Caco-2 (cell line): ENCODE measurements around the gene DNHD1. TPM values are rescaled to one million over a fixed set of nuclear protein-coding genes. Genes with fewer than 3 reads are reported as not detected.
A peak's percentile ranks its signal among the peaks of the same experiment; 100 is the strongest.

Experiments used
- BruUV-seq: library from RNA; stranded (reverse); fragments of 400-500 nt; replicated peaks from 2 replicates; lab custom pipeline; 2021; lab: Mats Ljungman, UMichigan
- CTCF ChIA-PET: fragments of 300-600 bp; sonication (Branson Sonifier 250); formaldehyde crosslinking; loops from one replicate; lab custom pipeline; 2022; ENCODE audit warnings: antibody characterized with exemption; lab: Charles Lee
- POLR2A ChIA-PET: fragments of 300-600 bp; sonication (Branson Sonifier 250); formaldehyde crosslinking; loops from one replicate; lab custom pipeline; 2022; ENCODE audit warnings: antibody characterized with exemption; lab: Charles Lee
- DNase-seq, 2 experiments: peaks; one replicate each; pipeline versions ENCODE4 v3.0.0 to v3.0.0-alpha.2; 2020 to 2022
- H3K27me3 ChIP-seq: replicated peaks from 2 replicates; pipeline ENCODE4 v1.6.0; 2011; ENCODE audit warnings: low read length; ENCODE audit not compliant: control insufficient read depth, insufficient read depth
- H3K36me3 ChIP-seq: 2 replicates; pipeline ENCODE4 v1.5.1; 2011; ENCODE audit warnings: low read length; ENCODE audit not compliant: control insufficient read depth, insufficient read depth
- H3K4me1 ChIP-seq: fragments of 250-450 bp; sonication (Bioruptor Pico); 2 replicates; pipeline ENCODE4 v1.5.1; 2020; ENCODE audit warnings: mild to moderate bottlenecking
- H3K4me3 ChIP-seq: 2 replicates; pipeline ENCODE4 v1.5.1; 2011; ENCODE audit warnings: low read depth, mild to moderate bottlenecking, control low read depth, low read length
- H3K9me3 ChIP-seq: fragments of 250-450 bp; sonication (Bioruptor Pico); 2 replicates; pipeline ENCODE4 v1.5.1; 2020; ENCODE audit warnings: mild to moderate bottlenecking, moderate library complexity
- H3K27ac Mint-ChIP-seq: one replicate; pipeline ENCODE4 v1.8.0; 2022; ENCODE audit warnings: mixed read lengths; ENCODE audit not compliant: unreplicated experiment
- H3K27me3 Mint-ChIP-seq: one replicate; pipeline ENCODE4 v1.8.0; 2022; ENCODE audit warnings: mixed read lengths; ENCODE audit not compliant: insufficient read depth, unreplicated experiment
- H3K36me3 Mint-ChIP-seq: one replicate; pipeline ENCODE4 v1.8.0; 2022; ENCODE audit warnings: mild to moderate bottlenecking, mixed read lengths; ENCODE audit not compliant: insufficient read depth, unreplicated experiment
- H3K4me1 Mint-ChIP-seq: one replicate; pipeline ENCODE4 v1.8.0; 2022; ENCODE audit warnings: low read depth, mixed read lengths; ENCODE audit not compliant: unreplicated experiment
- H3K4me3 Mint-ChIP-seq: one replicate; pipeline ENCODE4 v1.8.0; 2022; ENCODE audit warnings: mild to moderate bottlenecking, moderate library complexity, mixed read lengths; ENCODE audit not compliant: unreplicated experiment
- H3K9me3 Mint-ChIP-seq: one replicate; pipeline ENCODE4 v1.8.0; 2022; ENCODE audit warnings: mixed read lengths; ENCODE audit not compliant: unreplicated experiment
- CTCF ChIP-seq, 2 experiments: fragments of 200-600 bp in 1 of 2; IDR thresholded peaks; 1 replicate in 1 of 2; 2 replicates in 1 of 2; pipeline versions ENCODE4 v1.5.1 to v1.8.0; 2011 to 2022; ENCODE audit warnings: antibody characterized with exemption in 1 of 2, control low read depth in 1 of 2, inconsistent platforms in 1 of 2, low read depth in 1 of 2, low read length in 1 of 2, mild to moderate bottlenecking in 1 of 2, moderate library complexity in 1 of 2; ENCODE audit not compliant: insufficient read depth in 1 of 2, severe bottlenecking in 1 of 2, unreplicated experiment in 1 of 2
- intact Hi-C: fragments of 100-400 bp; cut with micrococcal nuclease; formaldehyde crosslinking; loops from one replicate; pipeline ENCODE4 v1.10.0; 2022; ENCODE audit not compliant: unreplicated experiment
- total RNA-seq: library from RNA; stranded (reverse); gene quantifications from 2 replicates; pipeline ENCODE4 v1.2.3, GENCODE V29; 2022

Gene DNHD1
- total RNA-seq, 1 experiment from 2014 or later = 5.7 TPM

GRCh38 chr11:6474413-6474792, 22.7 kb upstream of the DNHD1 start:
- Histone ChIP-seq H3K4me1 (peaks cover 30% of the 10 kb centered on the region), H3K27me3 (no peaks in the 10 kb centered on the region), H3K9me3 (no peaks in the 10 kb centered on the region), H3K36me3 (0 out of 2 replicates have a peak, but pooled peaks cover 8% of the 10 kb centered on the region), H3K4me3 (peak overlapping the region; percentile 60)
- no peak for TF ChIP-seq CTCF (IDR thresholded peaks at IDR 0.05; ENCODE audit: insufficient read depth in 1 of 2, low read depth in 1 of 2, low read length in 1 of 2, severe bottlenecking in 1 of 2, unreplicated experiment in 1 of 2)
- BruUV-seq = TSS peak; percentile 97
- H3K36me3 Mint-ChIP-seq = peaks cover 57% of the 10 kb centered on the region
- H3K27ac Mint-ChIP-seq = peak overlapping the region; percentile 96
- peak overlapping the region; percentile 84 for H3K4me3 Mint-ChIP-seq
- no peaks in the 10 kb centered on the region for H3K27me3 Mint-ChIP-seq
- POLR2A ChIA-PET = interaction anchor here (1.2 kb wide), 1 partner anchor 95 kb away, joined by 6 read pairs; no protein-coding TSS in a partner anchor
- DNase-seq = no peak
- intact Hi-C loops = loop anchor here (1.0 to 2.0 kb wide), 4 partner anchors 16 to 130 kb away; partner anchors contain the start of gene SMPD1
- H3K4me1 Mint-ChIP-seq = peaks cover 34% of the 10 kb centered on the region
- CTCF ChIA-PET = interaction anchor here (1.1 to 3.5 kb wide), 2 partner anchors 15 to 95 kb away, joined by 4 to 19 read pairs; no protein-coding TSS in a partner anchor
- H3K9me3 Mint-ChIP-seq = no peaks in the 10 kb centered on the region

- Histone ChIP-seq H3K9me3 (no peaks in the 10 kb centered on the region), H3K4me3 (no peak overlapping the region), H3K27me3 (no peaks in the 10 kb centered on the region), H3K4me1 (peaks cover 31% of the 10 kb centered on the region), H3K36me3 (0 out of 2 replicates have a peak, but pooled peaks cover 8% of the 10 kb centered on the region)
- Mint-ChIP-seq H3K9me3 (no peaks in the 10 kb centered on the region), H3K4me1 (peaks cover 35% of the 10 kb centered on the region), H3K36me3 (peaks cover 62% of the 10 kb centered on the region), H3K27ac (peak overlapping the region; percentile 96), H3K27me3 (no peaks in the 10 kb centered on the region), H3K4me3 (peak overlapping the region; percentile 84)
- CTCF ChIA-PET = interaction anchor here (0.7 to 3.5 kb wide), 5 partner anchors 14 to 144 kb away, joined by 3 to 19 read pairs (median 4); partner anchors contain the start of gene TPP1
- POLR2A ChIA-PET = interaction anchor here (0.6 to 1.6 kb wide), 3 partner anchors 16 to 137 kb away, joined by 3 to 6 read pairs (median 4); partner anchors contain the start of gene TAF10
- no peak for TF ChIP-seq CTCF (IDR thresholded peaks at IDR 0.05; ENCODE audit: insufficient read depth in 1 of 2, low read depth in 1 of 2, low read length in 1 of 2, severe bottlenecking in 1 of 2, unreplicated experiment in 1 of 2)
- no TSS peak for BruUV-seq
- no peak for DNase-seq
- intact Hi-C loops = loop anchor here (1.0 to 2.0 kb wide), 4 partner anchors 17 to 130 kb away; partner anchors contain the start of gene SMPD1
These were observed 22.1 kb upstream of the DNHD1 start for GRCh38 chr11:6474806-6475500.

- POLR2A ChIA-PET = interaction anchor here (0.7 to 1.6 kb wide), 6 partner anchors 9 to 136 kb away, joined by 4 to 13 read pairs (median 6); partner anchors contain the start of genes SMPD1 and TAF10
- no peak overlapping the region for H3K4me3 ChIP-seq
- no peak for TF ChIP-seq CTCF (IDR thresholded peaks at IDR 0.05; ENCODE audit: insufficient read depth in 1 of 2, low read depth in 1 of 2, low read length in 1 of 2, severe bottlenecking in 1 of 2, unreplicated experiment in 1 of 2)
- H3K4me1 ChIP-seq = peaks cover 37% of the 10 kb centered on the region
- H3K27me3 Mint-ChIP-seq = no peaks in the 10 kb centered on the region
- CTCF ChIA-PET = interaction anchor here (0.6 to 3.5 kb wide), 6 partner anchors 22 to 115 kb away, joined by 3 to 19 read pairs (median 4); no protein-coding TSS in a partner anchor
- no peak for DNase-seq
- BruUV-seq = no TSS peak
- H3K4me3 Mint-ChIP-seq = no peak overlapping the region
- intact Hi-C loops = loop anchor here (2.0 kb wide), 2 partner anchors 85 to 129 kb away; partner anchors contain the start of gene SMPD1
- peaks cover 35% of the 10 kb centered on the region for H3K4me1 Mint-ChIP-seq
- no peaks in the 10 kb centered on the region for H3K9me3 ChIP-seq
- H3K36me3 ChIP-seq = 0 out of 2 replicates have a peak, but pooled peaks cover 8% of the 10 kb centered on the region
- H3K27ac Mint-ChIP-seq = peak overlapping the region; percentile 62
- peaks cover 72% of the 10 kb centered on the region for H3K36me3 Mint-ChIP-seq
- no peaks in the 10 kb centered on the region for H3K27me3 ChIP-seq
- H3K9me3 Mint-ChIP-seq = no peaks in the 10 kb centered on the region
These were observed 21.1 kb upstream of the DNHD1 start for GRCh38 chr11:6475936-6476335.
